GM18867 (cell line): ENCODE results near the gene IGSF9.

Source experiments
- ATAC-seq: cut with Tn5 transposase; IDR thresholded peaks from one replicate; pipeline ENCODE4 v1.9.1; 2021; ENCODE audit warnings: mild to moderate bottlenecking, moderate library complexity; ENCODE audit not compliant: unreplicated experiment

Gene IGSF9

DNA sequence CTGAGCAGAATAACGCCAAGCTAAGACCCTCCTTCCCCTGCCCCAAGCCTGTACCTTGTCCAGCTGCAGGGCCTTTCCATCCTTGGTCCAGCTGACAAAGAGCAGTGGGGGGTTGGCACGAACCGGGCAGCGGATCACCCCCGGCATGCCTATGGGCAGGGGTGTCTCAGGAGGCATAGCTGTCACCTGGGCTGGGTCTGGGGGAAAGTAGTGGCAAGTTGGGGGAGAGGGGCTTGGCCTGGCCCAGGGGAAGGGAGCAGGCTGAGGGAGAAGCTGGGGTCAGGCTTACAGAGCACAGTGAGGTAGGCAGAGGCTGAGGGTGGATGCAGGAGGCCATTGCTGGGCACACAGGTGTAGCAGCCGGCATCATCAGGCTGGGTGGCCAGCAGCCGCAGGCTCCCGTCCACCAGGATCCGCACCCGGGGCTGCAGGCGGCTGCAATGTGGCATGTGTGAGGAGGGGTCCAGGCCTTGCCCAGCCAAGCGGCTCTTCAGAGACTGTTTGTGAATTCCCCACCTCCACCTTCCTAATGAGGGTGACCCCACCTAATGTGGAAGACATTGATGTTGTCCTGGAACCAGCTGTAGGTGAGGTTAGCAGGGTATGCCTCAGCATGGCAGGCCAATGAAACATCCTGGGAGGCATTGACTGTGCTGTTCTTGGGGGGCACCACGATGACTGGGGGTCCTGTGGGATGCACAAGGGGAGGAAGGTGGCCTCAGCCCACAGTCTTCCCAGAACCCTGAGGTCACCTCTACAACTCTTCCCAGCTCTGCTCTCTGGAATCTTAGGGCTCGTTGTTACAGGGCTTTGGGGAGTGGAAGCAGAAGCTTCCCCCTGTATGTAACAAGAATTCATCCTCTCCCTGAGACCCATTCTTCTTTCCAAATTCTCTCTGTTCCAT lies 11.0 kb downstream of the IGSF9 start:
- ATAC-seq, result no peak

DNA sequence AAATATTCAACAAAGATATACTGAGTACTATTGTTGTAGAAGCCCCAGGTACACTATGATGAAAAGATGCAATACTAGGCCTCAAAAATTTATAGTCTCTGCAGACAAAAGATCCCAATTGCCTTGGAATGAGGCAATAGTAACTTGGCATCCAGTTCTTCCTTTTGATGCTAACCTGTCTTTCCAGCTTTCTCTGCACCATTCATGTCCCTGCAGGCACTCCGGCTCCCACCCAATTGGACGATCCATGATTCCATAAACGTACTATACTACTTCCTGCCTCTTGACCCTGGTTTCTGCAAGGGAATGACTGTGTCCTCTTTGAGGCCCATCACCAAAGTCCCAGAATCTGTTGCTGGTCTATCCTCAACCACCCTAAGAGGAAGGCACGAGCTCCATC lies 12.1 kb downstream of the IGSF9 start:
- ATAC-seq, result no peak

DNA sequence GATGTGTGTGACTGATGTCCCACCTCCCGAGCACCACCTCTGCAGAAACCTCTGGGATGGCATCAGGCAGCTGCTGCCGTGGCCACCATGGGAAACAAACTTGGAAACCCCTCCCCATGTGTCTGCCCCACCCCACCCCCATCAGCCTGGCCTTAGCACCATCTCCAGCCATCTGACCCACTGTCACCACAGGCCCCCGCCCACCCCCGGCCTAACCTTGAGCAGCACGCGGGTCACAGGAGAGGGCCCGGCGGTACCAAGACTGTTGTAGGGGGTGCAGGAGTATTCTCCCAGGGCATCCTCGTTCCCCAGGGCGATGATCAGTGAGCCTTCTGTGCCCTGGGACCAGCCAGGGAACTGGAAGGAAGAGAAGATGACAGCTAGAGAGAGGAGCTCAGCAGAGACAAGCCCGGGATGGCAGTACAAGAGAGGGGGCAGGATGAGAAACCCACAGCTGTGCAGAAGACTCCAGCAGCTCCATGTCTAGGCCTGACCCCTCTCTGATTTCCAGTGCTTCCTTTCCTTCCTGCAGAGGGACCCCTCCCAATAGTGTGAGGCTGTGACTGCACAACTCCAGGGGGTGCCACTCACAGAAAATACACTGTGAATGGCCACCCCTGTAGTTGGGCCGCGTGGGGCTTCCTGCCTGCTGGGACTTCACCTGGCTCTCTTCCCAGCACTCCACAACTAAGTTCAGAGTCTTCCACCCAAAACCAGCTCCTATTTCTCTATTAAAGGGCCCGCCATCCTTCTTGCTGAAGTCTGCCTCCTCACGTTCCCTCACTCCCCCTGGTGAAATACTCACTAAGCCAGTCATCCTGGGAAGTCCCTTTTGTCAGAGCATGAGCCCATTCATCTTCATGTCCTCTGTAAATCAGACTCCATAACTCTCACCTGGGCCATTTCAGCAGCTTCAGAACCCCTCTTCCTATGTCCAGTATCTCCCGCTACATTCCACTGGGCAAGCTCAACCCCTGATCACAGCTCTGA lies 12.8 kb downstream of the IGSF9 start:
- no peak for ATAC-seq

DNA sequence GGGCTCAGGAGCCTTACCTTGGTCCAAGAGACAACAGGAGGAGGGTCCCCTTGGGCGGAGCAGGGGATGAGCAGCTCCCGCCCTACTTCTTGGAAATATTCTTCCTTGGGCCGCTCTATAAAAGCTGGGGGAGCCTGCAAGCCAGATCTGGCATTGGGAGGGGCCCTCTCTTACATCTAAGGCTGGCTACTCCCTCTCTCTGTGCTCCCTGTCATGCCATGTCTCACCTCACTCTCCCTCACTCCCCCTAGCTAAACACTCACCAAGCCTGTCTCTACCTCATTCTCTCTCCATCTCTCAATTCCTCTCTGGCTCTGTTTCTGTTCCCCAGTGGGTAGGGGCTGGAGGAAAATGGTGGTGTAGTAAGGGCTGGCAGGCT lies 13.6 kb downstream of the IGSF9 start:
- ATAC-seq, result no peak

DNA sequence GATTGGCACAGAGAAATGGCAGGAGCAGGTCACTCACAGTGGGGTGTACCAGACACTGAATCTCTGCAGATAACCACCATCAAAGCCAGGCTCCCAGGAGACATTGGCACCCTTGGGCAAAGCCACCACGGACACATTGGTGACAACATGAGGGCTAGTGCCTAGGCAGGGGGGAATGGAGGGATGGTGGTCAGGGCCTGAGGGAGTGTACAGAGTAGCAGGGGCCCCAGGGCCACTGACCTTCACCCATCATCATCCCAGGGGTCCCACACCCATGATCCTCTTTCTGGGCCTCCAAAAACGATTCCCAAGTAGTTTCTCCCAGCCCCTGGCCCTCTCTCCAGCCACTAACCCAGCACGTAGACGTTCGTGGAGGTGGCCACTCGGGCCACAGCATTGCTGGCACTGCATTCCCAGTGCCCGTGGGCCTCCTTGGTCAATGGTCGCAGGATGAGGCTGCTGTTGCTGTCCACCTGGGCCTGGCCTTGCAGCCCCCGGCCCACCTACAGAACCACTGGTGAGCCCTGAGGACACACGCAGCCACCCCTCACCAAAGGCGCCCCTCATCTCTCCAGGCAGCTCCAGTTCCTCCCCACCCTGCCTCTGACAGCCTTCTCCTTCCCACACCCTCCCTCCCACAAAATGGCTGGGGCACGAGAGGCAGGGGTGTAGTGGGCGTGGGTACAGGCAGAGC lies 14.2 kb downstream of the IGSF9 start:
- no peak for ATAC-seq

DNA sequence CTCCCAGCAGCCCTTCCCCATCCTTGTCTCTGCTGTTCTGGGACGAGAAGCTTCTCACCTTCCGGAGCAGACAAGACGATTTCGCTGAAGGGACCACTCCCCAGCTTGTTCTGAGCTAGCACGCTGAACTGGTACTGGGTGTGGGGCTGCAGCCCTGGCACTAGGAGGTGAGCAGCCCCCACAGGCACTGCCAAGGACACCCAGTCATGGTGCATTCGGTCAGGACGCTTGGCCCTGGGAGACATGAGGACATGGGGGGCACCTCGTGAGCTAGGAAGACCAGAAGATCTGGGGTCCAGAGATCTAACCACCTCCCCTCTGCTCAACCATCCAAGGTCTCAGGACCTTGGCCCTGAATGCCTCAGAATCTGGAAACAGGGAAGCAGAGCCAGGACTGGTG lies 14.8 kb downstream of the IGSF9 start:
- ATAC-seq, result no peak

DNA sequence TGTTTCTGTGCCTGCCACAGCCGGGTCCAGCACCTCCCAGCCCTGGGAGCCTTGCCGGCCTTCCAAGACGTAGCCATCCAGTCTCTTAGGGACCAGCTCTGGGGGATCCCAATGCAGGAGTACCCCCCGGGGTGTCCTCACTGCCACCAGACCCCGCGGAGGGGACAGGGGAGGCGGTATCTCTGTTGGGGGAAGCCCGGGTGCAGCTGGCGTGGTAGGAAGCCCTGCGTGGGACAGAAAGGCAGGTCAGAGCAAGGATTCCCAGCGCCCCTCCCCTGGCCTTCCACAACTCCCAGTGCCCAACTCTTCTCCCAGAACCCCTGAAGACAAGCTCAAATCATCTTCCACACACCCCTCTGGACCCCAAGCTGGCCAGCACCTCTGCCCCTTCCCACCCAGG lies 15.2 kb downstream of the IGSF9 start:
- no peak for ATAC-seq

DNA sequence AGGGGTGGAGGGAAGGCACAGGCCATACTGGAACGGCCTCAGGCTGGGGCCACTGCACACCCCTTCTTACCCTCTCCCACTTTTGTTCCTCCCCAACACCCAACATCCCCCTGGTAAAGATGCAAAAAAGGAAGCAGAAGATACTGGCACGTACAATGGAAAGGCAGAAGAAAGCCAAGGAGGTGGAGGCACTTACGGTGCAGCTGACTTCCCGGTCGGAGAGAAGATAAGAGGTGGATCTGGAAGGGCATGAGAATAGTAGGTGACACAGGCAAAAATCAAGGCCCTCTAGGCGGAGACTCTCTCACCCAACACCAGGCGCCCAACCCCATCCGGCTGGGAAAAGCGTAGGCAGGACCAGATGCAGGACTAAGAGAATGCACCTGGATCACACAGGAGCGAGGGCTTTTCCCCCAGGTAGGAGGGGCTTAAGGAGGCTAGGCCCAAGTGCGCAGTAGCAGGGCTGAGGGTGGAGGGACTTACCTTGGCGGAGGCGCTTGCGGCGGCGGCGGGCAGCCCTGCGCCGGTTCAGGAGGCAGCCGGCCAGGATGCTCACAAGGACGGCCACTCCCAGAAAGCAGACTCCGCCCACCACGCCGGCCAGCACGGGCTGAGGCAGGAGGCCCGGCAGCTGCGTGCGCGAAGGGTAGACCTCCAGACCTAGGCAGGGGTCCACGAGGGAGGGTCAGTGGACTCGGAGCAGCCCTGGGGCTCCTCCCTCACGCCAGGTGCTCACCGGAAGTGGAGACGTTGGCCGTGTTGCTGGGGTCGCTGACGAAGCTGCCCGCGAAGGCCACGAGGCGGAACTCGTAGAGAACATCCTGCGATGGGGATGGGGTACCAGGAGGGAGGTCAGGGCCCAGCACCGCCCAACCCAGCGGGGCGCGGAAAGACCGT lies 16.0 kb downstream of the IGSF9 start:
- no peak for ATAC-seq

DNA sequence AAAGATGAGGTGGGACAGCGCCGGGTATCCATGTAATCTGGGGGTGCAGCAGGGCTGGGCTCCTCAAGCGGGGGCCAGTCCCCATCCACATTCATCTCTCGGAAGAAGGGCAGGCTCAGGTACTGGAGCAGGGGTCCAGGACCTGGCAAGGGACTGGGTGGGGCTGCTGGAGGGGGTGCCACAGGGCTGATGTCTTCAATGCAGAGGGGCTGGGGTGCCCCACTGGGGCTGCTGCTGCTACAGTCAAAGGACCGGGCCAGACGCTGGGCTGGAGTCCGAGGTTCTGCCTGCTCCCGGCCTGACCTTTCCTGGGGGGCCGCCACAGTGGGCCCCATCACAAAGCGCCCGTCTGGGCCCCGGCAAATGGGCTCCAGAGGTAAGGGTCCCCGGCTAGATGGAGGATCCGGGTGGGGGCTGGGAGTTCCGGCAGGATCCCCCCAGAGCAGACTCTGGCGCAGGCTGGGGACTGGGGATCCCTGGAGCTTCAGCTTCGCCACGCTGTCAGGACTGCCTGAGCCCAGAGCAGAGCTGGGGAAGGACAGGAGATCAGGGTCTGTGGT lies 16.8 kb downstream of the IGSF9 start:
- ATAC-seq, result no peak

DNA sequence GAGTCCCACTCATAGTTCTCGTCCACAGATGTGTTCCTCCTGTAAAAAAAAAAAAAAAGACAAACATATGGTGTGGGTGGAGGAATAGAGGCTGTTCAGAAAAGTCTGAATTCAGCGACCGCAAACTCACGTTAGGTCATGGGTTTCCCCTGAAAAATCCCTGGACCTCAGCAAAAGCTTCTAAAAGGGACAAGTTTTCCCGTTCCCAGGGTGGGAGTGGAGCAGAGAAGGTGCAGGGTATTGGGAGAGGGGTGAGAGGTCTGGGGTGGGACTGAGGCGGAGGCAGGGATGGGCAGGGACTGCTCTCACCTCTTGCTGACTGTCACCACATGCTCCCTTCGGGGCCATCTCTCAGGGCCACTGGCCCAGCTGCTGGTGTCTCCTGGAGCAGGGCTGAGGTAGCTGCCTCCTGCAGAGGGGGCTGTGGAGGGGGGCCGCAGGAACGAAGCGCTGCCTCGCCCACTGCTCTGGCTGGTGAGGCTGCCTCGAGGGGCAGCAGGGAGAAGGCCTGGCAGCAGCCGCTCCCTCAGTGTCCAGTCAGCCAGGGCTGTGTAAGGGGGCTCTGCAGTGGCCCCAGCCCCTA lies 17.5 kb downstream of the IGSF9 start:
- ATAC-seq, result no peak

DNA sequence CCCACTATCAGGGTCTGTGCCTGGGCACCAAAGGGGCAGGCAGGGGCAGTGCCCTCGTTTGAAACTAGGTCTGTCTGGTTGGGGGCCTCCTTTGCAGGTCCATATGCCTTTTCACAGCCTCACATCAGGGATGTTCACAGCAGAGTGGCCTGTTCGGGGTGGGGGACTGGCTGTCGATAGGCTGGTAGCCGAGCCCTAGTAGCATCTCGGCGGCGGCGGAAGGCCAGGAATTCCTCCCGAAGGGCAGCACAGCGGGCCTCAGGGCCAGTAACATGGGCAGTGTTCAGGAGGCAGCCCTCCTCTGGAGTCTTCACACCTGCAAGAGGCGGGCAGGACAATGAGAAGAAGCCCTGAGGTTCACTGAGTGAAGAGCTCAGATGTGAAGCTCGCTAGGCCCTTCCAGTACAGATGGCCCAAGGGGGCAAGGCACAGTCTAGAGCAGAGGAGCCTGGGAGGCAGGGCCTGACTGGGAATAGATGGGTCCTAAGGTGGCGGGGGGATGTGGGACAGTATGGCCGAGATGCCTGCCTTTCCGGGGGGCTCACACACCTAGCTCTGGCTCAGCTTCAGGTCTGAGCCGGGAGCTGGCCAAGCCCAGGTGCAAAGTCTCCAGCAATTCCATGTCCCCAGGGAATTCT lies 18.1 kb downstream of the IGSF9 start:
- ATAC-seq, result no peak

DNA sequence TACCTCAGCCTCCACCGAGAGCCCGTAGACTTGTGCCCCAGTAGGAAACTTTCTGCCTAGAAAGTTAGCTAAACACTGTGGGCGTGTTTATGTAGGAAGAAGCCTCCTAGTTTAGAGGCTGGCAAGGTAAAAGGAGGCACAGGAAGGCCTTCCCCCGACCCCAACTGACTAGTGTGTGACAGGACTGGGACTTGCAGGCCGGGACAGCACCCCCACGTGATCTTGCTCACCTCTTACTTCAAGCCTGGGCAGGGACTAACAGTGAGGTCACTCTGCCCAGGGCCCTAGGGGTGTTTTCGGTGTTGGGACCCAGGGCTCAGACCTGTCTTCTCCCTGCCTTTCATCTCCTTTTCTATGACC lies 19.7 kb downstream of the IGSF9 start:
- no peak for ATAC-seq

DNA sequence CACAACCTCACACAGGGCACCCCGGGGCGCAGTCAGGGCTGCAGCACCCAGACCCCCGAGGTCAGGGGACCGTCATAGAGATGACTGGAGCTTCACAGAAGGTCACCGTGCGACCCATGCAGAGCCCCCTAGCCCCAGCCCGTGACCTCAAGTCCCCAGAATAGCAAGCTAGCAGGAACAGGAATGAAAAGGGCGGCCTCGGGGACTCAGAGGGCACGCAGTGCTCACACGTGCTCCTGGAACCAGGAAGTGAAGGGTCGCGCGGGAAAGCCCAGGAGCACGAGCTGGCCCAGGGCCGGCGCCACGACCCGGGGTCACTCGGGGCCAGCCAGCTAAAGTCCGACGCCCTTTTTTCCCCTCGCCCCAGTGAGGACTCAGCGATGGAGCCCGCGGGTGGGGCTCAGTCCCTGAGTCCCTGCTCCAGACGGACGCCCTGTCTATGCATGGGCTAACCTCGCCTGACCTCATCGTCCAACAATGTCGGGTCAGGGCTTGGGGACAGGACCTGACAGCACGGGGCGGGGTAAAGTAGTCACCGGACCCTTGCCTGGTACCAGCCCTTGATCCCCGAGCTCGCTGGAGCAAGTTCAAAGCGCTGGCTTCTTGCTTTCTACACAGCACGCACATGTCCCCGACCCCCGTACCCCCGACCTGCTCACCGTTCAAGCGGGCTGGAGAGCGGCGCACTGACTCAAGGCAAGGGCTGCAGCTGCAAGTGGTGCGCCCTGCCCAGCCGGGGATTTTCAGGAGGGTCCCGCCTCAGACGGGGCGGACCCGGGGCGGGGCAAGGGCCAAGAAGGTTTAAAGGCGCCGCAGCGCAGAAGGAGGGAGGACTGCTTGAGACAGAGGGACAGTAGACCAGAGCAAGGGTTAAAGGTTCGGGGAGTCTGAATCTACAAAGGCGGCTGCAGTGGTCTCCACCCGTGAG lies 20.4 kb downstream of the IGSF9 start, which contains the start of gene TAGLN2:
Gene TAGLN2, minus strand, starts transcription at position 717 of the 928 bp plus-strand sequence. CDS start 4,998 bp downstream, outside the sequence.
- peak; percentile 69 for ATAC-seq

DNA sequence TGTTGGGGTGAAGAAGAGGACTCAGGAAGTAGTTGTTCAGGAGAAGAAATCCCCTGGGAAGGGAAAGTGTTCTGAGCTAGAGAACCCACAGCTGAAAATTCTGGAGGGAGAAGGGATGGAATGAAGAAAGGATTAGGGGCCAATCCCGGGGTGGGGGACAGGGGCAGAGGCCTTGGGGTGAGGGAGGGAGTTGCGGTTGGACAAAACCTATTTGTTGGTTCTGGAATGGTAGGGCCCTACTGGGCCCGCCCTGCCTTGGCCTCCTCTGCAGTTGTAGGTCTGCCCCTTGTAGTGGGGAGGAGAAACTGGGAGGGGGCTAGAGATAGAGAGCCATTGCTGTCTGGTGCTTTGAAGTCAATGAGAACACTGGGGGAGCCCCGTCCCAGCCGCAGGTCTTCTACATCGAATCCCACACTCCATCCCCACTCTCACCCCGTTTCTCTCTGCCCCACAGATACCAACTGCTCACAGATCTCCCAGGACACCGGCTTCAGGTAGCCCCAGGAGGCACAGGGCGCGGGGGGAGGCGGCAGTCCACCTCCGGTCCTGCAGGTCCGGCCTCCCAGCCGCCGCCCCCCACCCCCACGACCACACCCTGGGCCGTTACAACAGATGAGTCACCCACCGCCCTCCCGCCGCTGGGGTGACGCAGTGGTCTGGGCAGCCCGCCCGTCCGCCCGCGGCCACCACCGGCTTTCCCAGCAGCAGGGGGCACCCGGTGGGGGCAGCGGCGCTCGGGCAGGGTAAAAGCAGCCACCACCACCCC lies 21.2 kb downstream of the IGSF9 start:
- peak; percentile 12 for ATAC-seq

DNA sequence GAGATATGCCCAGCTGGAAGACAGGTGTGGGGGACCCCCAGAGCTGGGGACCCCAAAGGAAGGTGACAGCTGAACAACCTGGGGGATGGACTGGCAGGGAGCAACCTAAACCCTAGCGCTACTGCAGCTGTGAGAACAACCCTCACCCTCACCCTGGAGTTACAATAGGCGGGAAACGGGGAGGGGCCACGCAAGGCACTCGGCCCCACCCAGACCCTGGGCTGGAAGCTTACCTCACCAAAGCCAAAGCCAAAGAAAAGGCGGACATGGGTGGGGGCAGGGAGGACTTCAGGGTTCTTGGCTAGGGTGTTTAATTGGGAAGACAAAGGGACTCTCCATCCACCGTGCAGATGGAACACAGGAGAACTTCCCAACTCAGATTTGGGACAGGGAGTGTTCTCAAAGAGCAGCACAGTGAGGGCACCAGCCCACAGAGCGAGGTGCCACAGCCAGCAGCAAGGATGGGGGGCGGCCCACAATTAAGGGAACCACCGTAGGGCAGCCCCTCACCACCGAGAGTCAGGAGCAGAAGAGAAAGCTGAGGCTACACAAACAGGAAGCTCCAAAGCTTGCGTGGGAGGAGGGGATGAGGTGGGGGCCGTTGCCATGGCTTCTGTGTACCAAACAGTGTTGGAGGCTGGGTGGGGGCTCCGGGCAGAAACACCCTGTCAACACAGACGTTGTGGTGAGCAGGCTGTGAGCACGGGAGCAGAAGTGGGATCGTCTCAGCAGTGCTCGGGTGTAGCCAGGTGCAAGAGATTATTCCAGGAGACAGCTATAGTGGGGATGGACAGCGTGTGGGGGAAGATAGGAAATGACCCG lies 22.0 kb downstream of the IGSF9 start:
- peak; percentile 34 for ATAC-seq

DNA sequence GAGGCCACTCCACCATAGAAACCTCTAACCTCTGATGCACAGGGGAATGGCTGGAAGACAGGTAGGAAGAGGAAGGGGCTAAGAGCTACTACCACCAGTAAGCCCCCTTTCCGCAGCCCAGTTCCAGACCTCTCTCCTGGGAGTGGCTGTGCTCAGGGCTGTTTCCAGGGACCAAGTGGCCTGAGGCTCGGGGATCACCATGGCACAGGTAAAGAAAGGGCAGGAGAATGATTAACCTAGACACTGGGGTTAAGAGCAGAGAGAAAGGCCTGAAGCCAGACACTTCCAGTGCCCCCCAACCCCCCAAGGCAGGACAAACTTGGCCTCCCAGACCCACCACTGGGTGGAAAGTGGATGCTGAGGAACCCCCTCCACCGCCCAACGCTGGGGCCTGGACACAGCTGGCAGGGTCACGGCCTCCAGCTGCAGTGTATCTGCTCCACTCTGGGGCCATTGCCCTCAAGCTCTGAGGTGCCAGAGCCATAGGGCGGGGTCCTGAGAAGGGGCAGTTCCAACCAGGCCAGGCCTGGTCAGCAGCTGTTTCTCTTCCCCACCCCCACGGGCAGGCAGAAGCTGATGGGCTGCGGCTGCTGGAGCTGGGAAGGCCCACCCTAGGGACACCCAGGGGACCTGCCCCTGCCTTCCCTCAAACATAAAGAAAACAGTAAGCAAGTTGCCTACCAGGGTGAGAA lies 22.8 kb downstream of the IGSF9 start:
- ATAC-seq, result no peak
